ENCODE measurements around the gene HNRNPL. TPM values are rescaled to one million over a fixed set of nuclear protein-coding genes. Genes with fewer than 3 reads are reported as not detected.

Gene HNRNPL
- polyA plus RNA-seq, 2 of the 4 experiments (the other 2 are of a cell fraction) = 380 to 487 TPM

GRCh38 chr19:38880076-38880881 is 30.5 kb upstream of the HNRNPL start:
- WGBS (ENCODE audit: missing lambda C conversion rate) = 91% methylated on average over 19 of the region's 19 CpGs
- no peak overlapping the region for H3K4me2 ChIP-seq
- POLR2A ChIA-PET = no interaction called here
- ATAC-seq (no peak), FAIRE-seq (no peak), DNase-seq (ENCODE audit: low read depth in 1 of 2, low spot score in 1 of 2) (no peak)
- no peak overlapping the region for H3K4me3 ChIP-seq
- H3K4me1 ChIP-seq = peaks cover 4% of the 10 kb centered on the region; the same call in 2 of the 3 replicates
- H3K9me3 ChIP-seq = no peaks in the 10 kb centered on the region
- H3K27ac ChIP-seq = no peak overlapping the region
- CTCF ChIA-PET = interaction anchor here (0.6 to 31.8 kb wide), 9 partner anchors 2 to 365 kb away, joined by 3 to 652 read pairs (median 14); partner anchors contain the start of genes MRPS12, NFKBIB, RINL and SARS2
- no peak for TF ChIP-seq ELK1 (IDR thresholded peaks at IDR 0.05; ENCODE audit: low read depth, low read length)
- no peak for TF ChIP-seq HEYL (CRISPR knock-in tag; IDR thresholded peaks at IDR 0.05)
- no peak for TF ChIP-seq NR3C1 (IDR thresholded peaks at IDR 0.05)
- TF ChIP-seq NPAS2 (CRISPR knock-in tag; IDR thresholded peaks at IDR 0.05; ENCODE audit: borderline replicate concordance) = no peak
- TF ChIP-seq HOXB13 (CRISPR knock-in tag; IDR thresholded peaks at IDR 0.05; ENCODE audit: low read depth) = no peak
- no peak for TF ChIP-seq NFE2L2 (conservative IDR thresholded peaks at IDR 0.05; ENCODE audit: low read length)
- TF ChIP-seq USF2 (IDR thresholded peaks at IDR 0.05) = no peak
- no peak for TF ChIP-seq HOXA7 (CRISPR knock-in tag; IDR thresholded peaks at IDR 0.05)
- no peak for TF ChIP-seq POLR2A (IDR thresholded peaks at IDR 0.05; ENCODE audit: low read length)
- no peak for TF ChIP-seq RCOR1 (IDR thresholded peaks at IDR 0.05; ENCODE audit: low read depth, low read length)
- no peak for TF ChIP-seq FOSB (CRISPR knock-in tag; IDR thresholded peaks at IDR 0.05)
- no peak for TF ChIP-seq HDAC2 (IDR thresholded peaks at IDR 0.05)
- TF ChIP-seq JUNB (IDR thresholded peaks at IDR 0.05) = no peak
- no peak for TF ChIP-seq CEBPB (IDR thresholded peaks at IDR 0.05)

- FAIRE-seq = no peak
- TF ChIP-seq KDM5A (IDR thresholded peaks at IDR 0.05) (no peak), PHF8 (IDR thresholded peaks at IDR 0.05; ENCODE audit: borderline replicate concordance, low read depth) (no peak), FOSL2 (IDR thresholded peaks at IDR 0.05) (no peak), FOSL2 (CRISPR knock-in tag; IDR thresholded peaks at IDR 0.05) (no peak), ZSCAN20 (CRISPR knock-in tag; IDR thresholded peaks at IDR 0.05) (no peak), NPAS2 (CRISPR knock-in tag; IDR thresholded peaks at IDR 0.05; ENCODE audit: borderline replicate concordance) (no peak), EHMT2 (IDR thresholded peaks at IDR 0.05; ENCODE audit: low read depth) (no peak), MAFK (IDR thresholded peaks at IDR 0.05; ENCODE audit: partially characterized antibody) (no peak), PBX3 (IDR thresholded peaks at IDR 0.05) (no peak), RFX5 (IDR thresholded peaks at IDR 0.05) (no peak), RNF2 (IDR thresholded peaks at IDR 0.05; ENCODE audit: borderline replicate concordance, low read depth) (no peak)
- Histone ChIP-seq H3K4me3 (no peak overlapping the region), H3K4me2 (no peak overlapping the region), H3K27ac (no peak overlapping the region), H3K4me1 (peaks cover 4% of the 10 kb centered on the region; the same call in 2 of the 3 replicates), H3K9me3 (no peaks in the 10 kb centered on the region)
- no peak for DNase-seq (ENCODE audit: low read depth in 1 of 2, low spot score in 1 of 2)
- POLR2A ChIA-PET = no interaction called here
- CTCF ChIA-PET = interaction anchor here (1.0 to 31.8 kb wide), 13 partner anchors 3 to 365 kb away, joined by 3 to 652 read pairs (median 4); partner anchors contain the start of genes MRPS12, NFKBIB, RINL and SARS2
- no peak; a peak in 1 of 6 replicates for ATAC-seq
- WGBS (ENCODE audit: missing lambda C conversion rate) = 90% methylated on average over 11 of the region's 11 CpGs
Observed at GRCh38 chr19:38879400-38879751, 29.6 kb upstream of the HNRNPL start.

Data from A549 (cell line).